Heart left ventricle (tissue), 16 donors: ENCODE results near the gene VAPB. TPM values are rescaled to one million over a fixed set of nuclear protein-coding genes. Genes with fewer than 3 reads are reported as not detected.
A peak's percentile ranks its signal among the peaks of the same experiment; 100 is the strongest.

Source experiments
- ATAC-seq, 4 donors: fragments of 200-7000 bp; cut with Tn5 transposase; one replicate each; pipeline ENCODE4 v1.9.1; 2020 to 2022; ENCODE audit warnings: moderate library complexity in 4 of 4, mild to moderate bottlenecking in 3 of 4, moderate number of reproducible peaks in 1 of 4
- DNase-seq, 5 donors: peaks; one replicate each; pipeline ENCODE4 v3.0.0-alpha.2; 2020
- H3K27ac ChIP-seq, 12 donors: fragments of 200-600 bp; sonication (generic) in 4 of 12; one replicate each; pipeline versions ENCODE4 v1.5.0 to v1.8.0; 2016 to 2022; ENCODE audit warnings: mild to moderate bottlenecking in 2 of 12
- H3K27me3 ChIP-seq, 9 donors: fragments of 200-600 bp; sonication (generic) in 2 of 9; one replicate each; pipeline versions ENCODE4 v1.5.1 to v1.8.0; 2016 to 2022; ENCODE audit warnings: mild to moderate bottlenecking in 3 of 9
- H3K36me3 ChIP-seq, 9 donors: fragments of 200-600 bp; sonication (generic) in 2 of 9; one replicate each; pipeline versions ENCODE4 v1.5.0 to v1.8.0; 2018 to 2022; ENCODE audit warnings: mild to moderate bottlenecking in 2 of 9
- H3K4me1 ChIP-seq, 12 donors: fragments of 200-600 bp; sonication (generic) in 4 of 12; one replicate each; pipeline versions ENCODE4 v1.5.0 to v1.8.0; 2016 to 2022; ENCODE audit warnings: mild to moderate bottlenecking in 3 of 12
- H3K4me3 ChIP-seq, 12 donors: fragments of 200-600 bp; sonication (generic) in 4 of 12; one replicate each; pipeline versions ENCODE4 v1.5.0 to v1.8.0; 2017 to 2022; ENCODE audit warnings: mild to moderate bottlenecking in 9 of 12, moderate library complexity in 4 of 12
- H3K9me3 ChIP-seq, 12 donors: fragments of 200-600 bp; sonication (generic) in 4 of 12; one replicate each; pipeline versions ENCODE4 v1.5.0 to v1.8.0; 2016 to 2022; ENCODE audit warnings: mild to moderate bottlenecking in 1 of 12
- CTCF ChIP-seq, 12 donors: fragments of 200-600 bp; sonication (generic) in 4 of 12; IDR thresholded peaks; one replicate each; pipeline versions ENCODE4 v1.5.0 to v1.8.0; 2018 to 2022; ENCODE audit warnings: antibody characterized with exemption in 12 of 12, mild to moderate bottlenecking in 5 of 12
- POLR2A ChIP-seq, 2 donors: fragments of 450-650 bp; IDR thresholded peaks; one replicate each; pipeline ENCODE4 v1.6.1; 2017; ENCODE audit warnings: antibody characterized with exemption in 2 of 2, mild to moderate bottlenecking in 2 of 2, moderate library complexity in 2 of 2
- WGBS, 4 donors: extraction: QIAGEN DNeasy Blood & Tissue Kit in 2 of 4; methylation state at CpG; one replicate each; pipeline versions ENCODE4 v1.1.5 to v1.1.7; 2013 to 2018; 5-methylcytosine and 5-hydroxymethylcytosine counted together
- intact Hi-C, 10 donors: fragments of 100-400 bp; cut with DNase I; formaldehyde crosslinking; loops; one replicate each; pipeline versions ENCODE4 v1.11.1 to v1.14.2; 2022
- long read RNA-seq, 3 donors: library from polyadenylated mRNA; unstranded; transcript quantifications; one replicate each; pipeline ENCODE4 v2.0.0, GENCODE V29; 2020 to 2021
- polyA plus RNA-seq, 2 donors: library from polyadenylated mRNA; stranded (reverse); fragments of 200-250 nt; gene quantifications; one replicate each; pipeline ENCODE4 v1.2.3, GENCODE V29; 2013
- total RNA-seq, 9 donors: library from RNA; depleted of rRNA in 2 of 9; stranded (reverse); fragments of >200 nt in 2 of 9; fragmentation: NEBNext Ultra II Directional in 3 of 9; extraction: Animal tissue kit (Norgen Biotek cat#: 25700) in 3 of 9; gene quantifications; one replicate each; pipeline versions ENCODE4 v1.1.0 to v1.2.4, GENCODE V29; 2016 to 2023
- donor health status: ischemic (EF 13 %, LVEDD 7.1; RV severe dilation, severe dysfunction).
- donor health status: healthy with polysubstance abuse.
- donor health status: DM: no; HTN: yes; CAD: no.
- donor health status: DM: no; HTN: no; CAD: no.
- donor health status: ischemic (EF 25% LVEDD 6.9; RV normal size, moderate dysfunction).
- donor health status: ischemic (EF 25% LVEDD 5.7; RV mildly dilated, moderate dysfunction).
- donor health status: healthy.
- donor health status: DM: yes; HTN: yes; CAD: no.
- donor health status: ischemic (EF 35%, LVEDD 5.7; RV mildly dilated, moderate dysfunction).
- donor health status: nonischemic (EF 11% LVEDD 7.7; RV severe dilation, severe dysfunction).
- donor health status: DM: yes; HTN: yes; CAD: no.
- donor health status: PGD.
- donor health status: ischemic (EF 29% LVEDD 5.4; RV normal size, mild dysfunction).
- donor health status: nonischemic (EF 23%, LVEDD 6.1; RV moderate dilation, normal function).

Gene VAPB
- total RNA-seq: 10 to 100 TPM; 30.7 to 76.1 (median 63.8) TPM
- polyA plus RNA-seq: 10 to 100 TPM; 25.7 to 32.2 TPM
- long read RNA-seq, donor 1, full-length matches to known transcripts: 106 of 137 reads
- long read RNA-seq, donor 1, partial matches to known transcripts: 9 of 137 reads
- long read RNA-seq, donor 1, other reads (novel, unspliced or antisense): 22 of 137 reads
- long read RNA-seq, donor 2, full-length matches to known transcripts: 186 of 215 reads
- long read RNA-seq, donor 2, partial matches to known transcripts: 1 of 215 reads
- long read RNA-seq, donor 2, other reads (novel, unspliced or antisense): 28 of 215 reads
- long read RNA-seq, donor 3, full-length matches to known transcripts: 104 of 125 reads
- long read RNA-seq, donor 3, partial matches to known transcripts: 2 of 125 reads
- long read RNA-seq, donor 3, other reads (novel, unspliced or antisense): 19 of 125 reads

DNA sequence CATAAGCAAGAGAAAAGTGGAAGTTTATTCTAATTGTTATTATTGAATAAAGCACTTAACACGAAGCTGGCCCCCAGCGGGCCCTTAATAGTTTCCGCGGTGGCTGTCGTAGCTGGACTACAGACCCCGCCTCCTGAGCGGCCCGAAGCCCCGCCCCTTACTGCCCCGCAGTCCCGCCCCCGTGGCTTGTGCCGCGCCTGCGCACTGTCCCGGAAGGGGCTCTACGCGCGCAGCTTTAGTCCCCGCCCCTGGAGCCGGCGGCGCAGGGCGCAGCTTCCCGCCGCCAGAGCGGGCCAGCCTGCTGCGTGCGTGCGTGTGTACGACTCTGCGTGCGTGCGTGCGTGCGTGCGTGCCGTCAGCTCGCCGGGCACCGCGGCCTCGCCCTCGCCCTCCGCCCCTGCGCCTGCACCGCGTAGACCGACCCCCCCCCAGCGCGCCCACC is at the start of gene VAPB:
TSS of gene VAPB (plus strand) at position 348 of the 442 bp plus-strand sequence. CDS start 231 bp downstream, outside the sequence.
- Histone ChIP-seq H3K27ac (peak within 1 kb of the TSS; percentile 80 to 97 (median 94)), H3K4me1 (peaks cover 0 to 46% (median 29%) of the 10 kb centered on the region in 12 donors), H3K36me3 (peaks cover 0 to 14% (median 0%) of the 10 kb centered on the region in 9 donors), H3K27me3 (no peaks in the 10 kb centered on the region), H3K9me3 (peaks cover 0 to 10% (median 0%) of the 10 kb centered on the region in 12 donors), H3K4me3 (peak within 1 kb of the TSS; percentile 69 to 91 (median 86))
- intact Hi-C loops: loop anchor here in 6 of 10 donors (1.0 to 10.0 kb wide), 7 partner anchors 74 to 503 kb away; partner anchors contain the start of genes STX16 (in 2 of the 6), NPEPL1 (in 1 of the 6) and RAB22A (in 1 of the 6)
- peak; percentile 94 to 99 (median 96) for DNase-seq
- ATAC-seq: peak; percentile 99 to 100 (median 99)
- WGBS, 4 donors: 0 to 1% (median 0%) methylated on average over 17 to 51 of the region's 51 CpGs
- TF ChIP-seq POLR2A (IDR thresholded peaks at IDR 0.05) (peak in 1 of 2 donors; percentile 85), CTCF (IDR thresholded peaks at IDR 0.05) (no peak)

DNA sequence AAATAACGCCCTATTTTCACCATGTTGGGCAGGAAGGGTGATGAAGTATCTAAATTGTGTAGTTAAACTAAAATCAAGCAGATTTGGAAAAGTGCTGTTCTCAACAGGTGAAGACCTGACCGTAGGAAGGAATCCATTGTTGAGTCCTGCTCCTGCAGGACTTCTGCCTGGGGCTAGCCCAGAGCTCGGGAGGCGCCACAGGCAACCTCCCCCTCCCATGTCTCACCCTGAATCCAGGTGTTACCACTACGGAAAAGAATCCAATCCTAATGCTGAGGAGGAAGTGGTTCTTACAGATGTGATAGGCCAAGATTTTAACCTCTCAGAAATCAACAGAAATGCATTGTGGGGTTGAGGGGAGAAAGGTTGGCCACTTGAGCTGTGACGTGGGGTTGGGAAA is 49.3 kb upstream of the VAPB start:
- H3K27ac ChIP-seq: no peak overlapping the region
- WGBS, 4 donors: 89 to 99% (median 97%) methylated on average over 6 of the region's 6 CpGs
- DNase-seq: no peak
- no peak for TF ChIP-seq CTCF (IDR thresholded peaks at IDR 0.05)
- no peak for TF ChIP-seq POLR2A (IDR thresholded peaks at IDR 0.05)
- H3K9me3 ChIP-seq: no peaks in the 10 kb centered on the region
- ATAC-seq: no peak
- H3K36me3 ChIP-seq: peaks cover 0 to 15% (median 8%) of the 10 kb centered on the region in 9 donors
- intact Hi-C loops: no loop called here
- H3K4me3 ChIP-seq: no peak overlapping the region
- H3K4me1 ChIP-seq: peaks cover 0 to 19% (median 0%) of the 10 kb centered on the region in 12 donors
- no peaks in the 10 kb centered on the region for H3K27me3 ChIP-seq

DNA sequence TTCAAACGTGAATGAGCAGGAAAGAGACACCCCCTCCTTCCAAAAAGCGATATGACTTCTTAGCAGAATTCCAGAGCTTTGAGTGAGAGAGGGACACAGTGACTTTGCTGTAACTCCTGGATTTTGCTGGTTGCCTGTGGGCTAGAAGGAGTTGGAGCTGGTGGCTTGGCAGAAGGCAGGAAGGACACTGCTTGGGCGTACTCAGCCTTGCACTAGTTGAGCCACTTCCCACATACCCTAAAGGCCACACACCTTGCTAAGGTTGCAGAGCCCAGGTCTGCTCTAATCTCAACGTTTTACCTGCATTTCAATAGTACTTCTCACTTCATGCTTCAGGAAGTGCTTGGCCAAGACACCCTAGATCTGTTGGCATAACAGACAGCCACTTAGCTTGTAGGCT is 48.9 kb upstream of the VAPB start:
- intact Hi-C loops: no loop called here
- no peak for TF ChIP-seq POLR2A (IDR thresholded peaks at IDR 0.05)
- no peak for TF ChIP-seq CTCF (IDR thresholded peaks at IDR 0.05)
- 89 to 95% (median 94%) methylated on average over 4 of the region's 4 CpGs for WGBS, 4 donors

GRCh38 chr20:58340853-58341252 is 48.2 kb upstream of the VAPB start:
- ATAC-seq: no peak
- 67 to 80% (median 71%) methylated on average over 2 of the region's 2 CpGs for WGBS, 4 donors
- Histone ChIP-seq H3K4me1 (peaks cover 0 to 19% (median 0%) of the 10 kb centered on the region in 12 donors), H3K4me3 (no peak overlapping the region), H3K9me3 (no peaks in the 10 kb centered on the region), H3K27ac (no peak overlapping the region), H3K27me3 (no peaks in the 10 kb centered on the region), H3K36me3 (peaks cover 0 to 26% (median 18%) of the 10 kb centered on the region in 9 donors)
- TF ChIP-seq POLR2A (IDR thresholded peaks at IDR 0.05) (no peak), CTCF (IDR thresholded peaks at IDR 0.05) (no peak)
- no peak for DNase-seq
- intact Hi-C loops: no loop called here

More for the DNA sequence above, 48.9 kb upstream of the VAPB start:
- no peaks in the 10 kb centered on the region for H3K27me3 ChIP-seq
- H3K36me3 ChIP-seq: peaks cover 0 to 19% (median 11%) of the 10 kb centered on the region in 9 donors
- H3K9me3 ChIP-seq: no peaks in the 10 kb centered on the region
- DNase-seq (no peak), ATAC-seq (no peak)
- no peak overlapping the region for H3K4me3 ChIP-seq
- peaks cover 0 to 19% (median 0%) of the 10 kb centered on the region in 12 donors for H3K4me1 ChIP-seq
- H3K27ac ChIP-seq: no peak overlapping the region
